MCF 10A (cell line): ENCODE results near the gene QSOX2. TPM values are rescaled to one million over a fixed set of nuclear protein-coding genes. Genes with fewer than 3 reads are reported as not detected.

ENCODE experiments used
- BruUV-seq: library from RNA; stranded (reverse); fragments of 400-500 nt; replicated peaks from 2 replicates; lab custom pipeline; 2021; lab: Mats Ljungman, UMichigan
- CTCF ChIA-PET: fragments of 300-600 bp; sonication (Branson Sonifier 250); formaldehyde crosslinking; extraction: SDS; loops from one replicate; lab custom pipeline; 2021; ENCODE audit warnings: antibody characterized with exemption, inconsistent platforms; lab: Yijun Ruan, JAX
- POLR2A ChIA-PET: fragments of 300-600, 350-650 bp; sonication (Branson Sonifier 250); formaldehyde crosslinking; extraction: SDS; loops from one replicate; lab custom pipeline; 2020; ENCODE audit warnings: antibody characterized with exemption, inconsistent platforms; lab: Yijun Ruan, JAX
- DNase-seq: peaks from one replicate; pipeline ENCODE4 v3.0.0-alpha.2; 2018; ENCODE audit not compliant: unreplicated experiment
- H3K27ac Mint-ChIP-seq: one replicate; pipeline ENCODE4 v1.8.0; 2022; ENCODE audit warnings: mild to moderate bottlenecking, low read depth, mixed read lengths; ENCODE audit not compliant: unreplicated experiment
- H3K27me3 Mint-ChIP-seq: one replicate; pipeline ENCODE4 v1.8.0; 2022; ENCODE audit warnings: mixed read lengths; ENCODE audit not compliant: insufficient read depth, unreplicated experiment
- H3K36me3 Mint-ChIP-seq: one replicate; pipeline ENCODE4 v1.8.0; 2022; ENCODE audit warnings: mild to moderate bottlenecking, moderate library complexity, mixed read lengths; ENCODE audit not compliant: insufficient read depth, unreplicated experiment
- H3K4me1 Mint-ChIP-seq: one replicate; pipeline ENCODE4 v1.8.0; 2022; ENCODE audit warnings: mixed read lengths; ENCODE audit not compliant: insufficient read depth, unreplicated experiment
- H3K4me3 Mint-ChIP-seq: one replicate; pipeline ENCODE4 v1.8.0; 2022; ENCODE audit warnings: mild to moderate bottlenecking, moderate library complexity, mixed read lengths; ENCODE audit not compliant: unreplicated experiment
- H3K9me3 Mint-ChIP-seq: one replicate; pipeline ENCODE4 v1.8.0; 2022; ENCODE audit warnings: mixed read lengths; ENCODE audit not compliant: unreplicated experiment
- intact Hi-C: fragments of 100-400 bp; cut with micrococcal nuclease; formaldehyde crosslinking; loops from 2 replicates; pipeline ENCODE4 v1.14.1; 2022
- total RNA-seq: library from RNA; stranded (reverse); gene quantifications from 2 replicates; pipeline ENCODE4 v1.2.3, GENCODE V29; 2022
- TF ChIP-seq, protein P1 (sequence below): fragments of 200-600 bp; IDR thresholded peaks from one replicate; pipeline ENCODE4 v1.8.0; 2022; ENCODE audit warnings: antibody characterized with exemption, mild to moderate bottlenecking; ENCODE audit not compliant: unreplicated experiment

The QSOX2 gene
- total RNA-seq, 1 experiment from 2014 or later: 27.7 TPM

DNA sequence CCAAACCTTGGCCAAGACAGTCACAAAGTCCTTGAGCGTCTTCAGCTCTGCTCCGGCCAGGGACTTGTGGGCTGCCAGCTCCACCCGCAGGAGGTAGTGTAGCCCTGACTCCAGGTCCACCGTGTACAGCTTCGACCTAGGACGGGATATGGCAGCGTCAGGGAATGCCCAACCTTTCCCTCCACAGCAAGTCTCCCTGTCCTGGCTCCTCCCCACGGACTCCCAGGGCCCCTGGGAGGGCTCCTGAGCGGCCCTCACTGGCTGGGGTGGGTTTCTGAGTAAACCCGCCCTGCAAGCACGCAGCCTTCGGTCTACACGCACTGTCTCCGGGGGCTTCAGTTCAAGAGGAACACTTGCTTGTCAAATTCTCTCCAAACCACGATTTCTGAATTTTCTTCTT is 26.9 kb downstream of the QSOX2 start:
- no peak for DNase-seq
- H3K4me3 Mint-ChIP-seq: no peak overlapping the region
- ChIA-PET CTCF (interaction anchor here (1.1 to 1.5 kb wide), 3 partner anchors 8 to 51 kb away, joined by 3 to 7 read pairs (median 3); no protein-coding TSS in a partner anchor), POLR2A (interaction anchor here (0.6 to 1.6 kb wide), 2 partner anchors 10 to 911 kb away, joined by 3 to 11 read pairs; no protein-coding TSS in a partner anchor)
- peaks cover 22% of the 10 kb centered on the region for H3K4me1 Mint-ChIP-seq
- TF ChIP-seq, protein P1, sequence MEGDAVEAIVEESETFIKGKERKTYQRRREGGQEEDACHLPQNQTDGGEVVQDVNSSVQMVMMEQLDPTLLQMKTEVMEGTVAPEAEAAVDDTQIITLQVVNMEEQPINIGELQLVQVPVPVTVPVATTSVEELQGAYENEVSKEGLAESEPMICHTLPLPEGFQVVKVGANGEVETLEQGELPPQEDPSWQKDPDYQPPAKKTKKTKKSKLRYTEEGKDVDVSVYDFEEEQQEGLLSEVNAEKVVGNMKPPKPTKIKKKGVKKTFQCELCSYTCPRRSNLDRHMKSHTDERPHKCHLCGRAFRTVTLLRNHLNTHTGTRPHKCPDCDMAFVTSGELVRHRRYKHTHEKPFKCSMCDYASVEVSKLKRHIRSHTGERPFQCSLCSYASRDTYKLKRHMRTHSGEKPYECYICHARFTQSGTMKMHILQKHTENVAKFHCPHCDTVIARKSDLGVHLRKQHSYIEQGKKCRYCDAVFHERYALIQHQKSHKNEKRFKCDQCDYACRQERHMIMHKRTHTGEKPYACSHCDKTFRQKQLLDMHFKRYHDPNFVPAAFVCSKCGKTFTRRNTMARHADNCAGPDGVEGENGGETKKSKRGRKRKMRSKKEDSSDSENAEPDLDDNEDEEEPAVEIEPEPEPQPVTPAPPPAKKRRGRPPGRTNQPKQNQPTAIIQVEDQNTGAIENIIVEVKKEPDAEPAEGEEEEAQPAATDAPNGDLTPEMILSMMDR: no peak
- no TSS peak for BruUV-seq
- no peaks in the 10 kb centered on the region for H3K9me3 Mint-ChIP-seq
- intact Hi-C loops: no loop called here
- H3K36me3 Mint-ChIP-seq: peaks cover 67% of the 10 kb centered on the region
- H3K27me3 Mint-ChIP-seq: no peaks in the 10 kb centered on the region
- no peak overlapping the region for H3K27ac Mint-ChIP-seq

DNA sequence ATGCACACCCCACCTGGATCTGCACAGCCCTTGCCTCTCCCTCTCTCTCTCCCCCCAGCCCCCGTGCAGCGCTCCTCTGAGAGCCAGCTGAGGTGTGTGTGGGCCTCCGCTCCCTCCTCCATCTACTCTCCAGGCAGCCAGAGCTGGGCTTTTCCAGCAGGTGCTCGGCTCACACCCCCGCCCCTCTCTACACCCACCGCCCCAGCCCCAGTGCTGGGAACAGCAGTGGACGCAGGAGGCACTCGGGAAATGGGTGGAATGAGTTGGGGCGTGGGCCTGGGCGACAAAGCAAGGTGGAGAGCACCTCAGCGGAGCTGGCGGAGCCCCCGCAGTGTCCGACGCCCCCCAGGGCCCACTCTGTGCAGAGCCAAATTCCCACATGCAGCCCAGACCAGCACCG is 27.3 kb downstream of the QSOX2 start:
- intact Hi-C loops: no loop called here
- no peaks in the 10 kb centered on the region for H3K27me3 Mint-ChIP-seq
- H3K27ac Mint-ChIP-seq: no peak overlapping the region
- ChIA-PET CTCF (interaction anchor here (1.0 to 1.5 kb wide), 3 partner anchors 8 to 16 kb away, joined by 3 to 7 read pairs (median 3); no protein-coding TSS in a partner anchor), POLR2A (interaction anchor here (0.5 to 0.6 kb wide), 2 partner anchors 11 to 911 kb away, joined by 3 read pairs; no protein-coding TSS in a partner anchor)
- DNase-seq: no peak
- BruUV-seq: no TSS peak
- no peaks in the 10 kb centered on the region for H3K9me3 Mint-ChIP-seq
- peaks cover 70% of the 10 kb centered on the region for H3K36me3 Mint-ChIP-seq
- H3K4me1 Mint-ChIP-seq: peaks cover 22% of the 10 kb centered on the region
- H3K4me3 Mint-ChIP-seq: no peak overlapping the region
- TF ChIP-seq, protein P1: no peak

DNA sequence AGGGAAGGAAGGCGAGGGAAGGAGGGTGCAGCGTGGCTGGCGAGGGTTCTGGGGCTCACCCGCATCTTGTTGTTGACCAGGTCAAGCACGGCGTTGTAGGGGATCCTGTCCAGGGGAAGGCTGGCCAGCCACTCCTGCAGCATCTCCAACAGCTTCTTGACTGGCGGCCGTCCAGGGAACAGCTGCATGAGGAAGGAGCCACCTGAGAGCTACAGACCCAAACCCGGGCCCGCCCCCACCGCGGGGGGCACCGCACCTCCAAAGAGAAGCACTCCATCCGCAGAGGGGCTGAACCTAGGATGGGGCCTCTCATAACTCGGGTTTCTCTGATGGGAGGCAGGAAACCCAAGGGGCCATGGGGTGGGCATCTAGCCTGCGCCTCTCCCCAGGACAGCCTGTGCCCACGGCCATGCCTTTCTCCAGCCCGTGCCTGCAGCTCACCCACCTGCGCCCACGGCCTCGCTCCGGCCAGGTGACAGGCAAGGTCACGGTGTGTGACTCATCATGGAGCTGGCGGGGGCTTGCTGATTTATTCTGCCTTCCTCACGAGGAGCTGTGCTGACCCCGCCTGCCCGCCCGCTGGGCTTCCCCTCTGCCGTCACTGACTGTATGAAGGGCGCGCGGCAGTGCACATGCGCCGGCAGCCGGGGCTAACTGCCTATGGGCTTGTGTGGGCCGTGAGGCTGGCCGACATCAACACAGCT is 28.9 kb downstream of the QSOX2 start:
- BruUV-seq: no TSS peak
- ChIA-PET POLR2A (no interaction called here), CTCF (interaction anchor here (0.8 to 2.7 kb wide), 4 partner anchors 9 to 94 kb away, joined by 3 to 13 read pairs (median 4); no protein-coding TSS in a partner anchor)
- intact Hi-C loops: no loop called here
- Mint-ChIP-seq H3K27me3 (no peaks in the 10 kb centered on the region), H3K36me3 (peaks cover 60% of the 10 kb centered on the region), H3K4me3 (no peak overlapping the region), H3K27ac (no peak overlapping the region), H3K9me3 (no peaks in the 10 kb centered on the region), H3K4me1 (peaks cover 22% of the 10 kb centered on the region)
- no peak for DNase-seq
- TF ChIP-seq, protein P1: no peak

DNA sequence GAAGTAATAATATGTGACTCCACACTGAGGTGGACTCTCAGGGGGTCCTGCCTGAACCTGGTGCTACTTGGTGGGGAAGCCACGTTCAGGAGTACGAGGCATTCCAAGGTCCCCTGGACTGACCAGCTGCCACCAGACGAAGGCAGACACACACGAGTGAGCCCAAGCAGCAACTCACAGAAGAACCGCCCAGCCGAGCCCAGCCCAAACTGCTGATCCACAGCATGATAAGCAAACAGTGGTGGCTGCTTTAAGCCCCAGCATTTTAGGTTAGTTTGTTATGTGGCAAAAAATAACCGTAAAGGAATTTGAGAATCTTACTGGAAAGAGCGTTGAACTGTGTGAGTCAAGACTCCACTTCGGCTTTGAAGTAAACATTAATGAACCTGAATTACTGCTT is 31.9 kb downstream of the QSOX2 start:
- ChIA-PET POLR2A (no interaction called here), CTCF (interaction anchor here (0.9 kb wide), 1 partner anchor 13 kb away, joined by 3 read pairs; no protein-coding TSS in a partner anchor)
- Mint-ChIP-seq H3K36me3 (peaks cover 58% of the 10 kb centered on the region), H3K4me3 (no peak overlapping the region), H3K4me1 (peaks cover 1% of the 10 kb centered on the region), H3K9me3 (no peaks in the 10 kb centered on the region), H3K27ac (no peak overlapping the region), H3K27me3 (no peaks in the 10 kb centered on the region)
- TF ChIP-seq, protein P1: no peak
- no TSS peak for BruUV-seq
- intact Hi-C loops: no loop called here
- no peak for DNase-seq
